H1 (cell line): ENCODE results near the gene FKBP8. TPM values are rescaled to one million over a fixed set of nuclear protein-coding genes. Genes with fewer than 3 reads are reported as not detected.

Experiments
- CTCF ChIA-PET: fragments of 300-600 bp; sonication (Branson Sonifier 250); formaldehyde crosslinking; loops from one replicate; lab custom pipeline; 2021; ENCODE audit not compliant: partially characterized antibody; lab: Charles Lee
- POLR2A ChIA-PET: fragments of 300-600 bp; sonication (Branson Sonifier 250); formaldehyde crosslinking; loops from one replicate; lab custom pipeline; 2021; ENCODE audit warnings: inconsistent platforms; ENCODE audit not compliant: partially characterized antibody; lab: Charles Lee
- DNase-seq, 2 experiments: peaks; one replicate each; pipeline versions ENCODE4 v3.0.0 to v3.0.0-alpha.2; 2010 to 2022; ENCODE audit warnings: low spot score in 2 of 2, low read depth in 1 of 2, mixed read lengths in 1 of 2
- FAIRE-seq: peaks from 2 replicates; lab custom pipeline; 2011; peaks lifted over from hg19 to GRCh38; lab: Jason Lieb, UNC
- H2AFZ ChIP-seq: 2 replicates; pipeline ENCODE4 v1.8.1; 2012; ENCODE audit warnings: low read length, inconsistent platforms
- H2AK5ac ChIP-seq: 2 replicates; pipeline ENCODE4 v1.6.1; 2013; ENCODE audit warnings: low read depth, low read length
- H2BK120ac ChIP-seq: replicated peaks from 2 replicates; pipeline ENCODE3; 2013; ENCODE audit warnings: low read depth, low read length, inconsistent platforms
- H2BK12ac ChIP-seq: 2 replicates; pipeline ENCODE4 v1.6.1; 2013; ENCODE audit warnings: low read depth, low read length
- H2BK15ac ChIP-seq: 2 replicates; pipeline ENCODE4 v1.6.1; 2013; ENCODE audit warnings: low read length
- H2BK20ac ChIP-seq: 2 replicates; pipeline ENCODE4 v1.6.1; 2013; ENCODE audit warnings: low read length
- H2BK5ac ChIP-seq: 2 replicates; pipeline ENCODE4 v1.6.1; 2013; ENCODE audit warnings: low read depth, low read length
- H3K14ac ChIP-seq: 2 replicates; pipeline ENCODE4 v1.6.1; 2013; ENCODE audit warnings: inconsistent platforms; ENCODE audit not compliant: insufficient read length
- H3K18ac ChIP-seq: 2 replicates; pipeline ENCODE4 v1.6.1; 2013; ENCODE audit warnings: low read length; ENCODE audit errors: extremely low read depth
- H3K23ac ChIP-seq: 2 replicates; pipeline ENCODE4 v1.6.1; 2013; ENCODE audit warnings: inconsistent platforms; ENCODE audit not compliant: insufficient read length
- H3K23me2 ChIP-seq: 2 replicates; pipeline ENCODE4 v1.6.1; 2013; ENCODE audit warnings: low read depth, low read length
- H3K27ac ChIP-seq: 2 replicates; pipeline ENCODE4 v1.6.1; 2011; ENCODE audit warnings: low read depth, low read length, inconsistent platforms
- H3K27me3 ChIP-seq, 4 experiments: replicated peaks in 1 of 4; 1 replicate in 1 of 4; 2 replicates in 3 of 4; pipeline versions ENCODE4 v1.6.1 to v1.8.1; 2011 to 2013; ENCODE audit warnings: low read length in 3 of 4, mild to moderate bottlenecking in 3 of 4, inconsistent platforms in 2 of 4, mixed read lengths in 2 of 4, moderate library complexity in 1 of 4; ENCODE audit not compliant: control insufficient read depth in 3 of 4, insufficient read depth in 3 of 4; ENCODE audit errors: extremely low read depth in 1 of 4
- H3K36me3 ChIP-seq, 4 experiments: 2 replicates each; pipeline versions ENCODE4 v1.6.1 to v1.8.1; 2011 to 2013; ENCODE audit warnings: mild to moderate bottlenecking in 4 of 4, low read length in 3 of 4, moderate library complexity in 2 of 4, control low read depth in 1 of 4, inconsistent platforms in 1 of 4; ENCODE audit not compliant: insufficient read depth in 4 of 4, control insufficient read depth in 2 of 4
- H3K4ac ChIP-seq: replicated peaks from 2 replicates; pipeline ENCODE3; 2013; ENCODE audit warnings: low read length, low read depth, mixed read lengths, inconsistent platforms; ENCODE audit not compliant: insufficient read length
- H3K4me1 ChIP-seq, 4 experiments: replicated peaks in 1 of 4; 1 replicate in 1 of 4; 2 replicates in 3 of 4; pipeline versions ENCODE4 v1.6.1 to v1.8.1; 2011 to 2013; ENCODE audit warnings: low read length in 3 of 4, inconsistent platforms in 2 of 4, mixed read lengths in 1 of 4; ENCODE audit not compliant: insufficient read depth in 4 of 4, control insufficient read depth in 3 of 4
- H3K4me2 ChIP-seq, 2 experiments: 2 replicates each; pipeline versions ENCODE4 v1.6.1 to v1.8.1; 2011 to 2013; ENCODE audit warnings: low read depth in 2 of 2, low read length in 2 of 2, control low read depth in 1 of 2, inconsistent platforms in 1 of 2, mild to moderate bottlenecking in 1 of 2; ENCODE audit not compliant: insufficient read depth in 1 of 2
- H3K4me3 ChIP-seq, 4 experiments: fragments of 200-600, 300-600 bp in 1 of 4; sonication (generic), shearing (Covaris generic), sonication (Bioruptor Twin) in 1 of 4; 2 replicates each; pipeline versions ENCODE4 v1.5.1 to v1.8.1; 2011 to 2016; ENCODE audit warnings: low read length in 4 of 4, low read depth in 3 of 4, control low read depth in 2 of 4, inconsistent platforms in 2 of 4, mild to moderate bottlenecking in 2 of 4, mixed read lengths in 1 of 4, moderate library complexity in 1 of 4; ENCODE audit not compliant: insufficient read depth in 2 of 4; ENCODE audit errors: extremely low read depth in 1 of 4
- H3K56ac ChIP-seq: replicated peaks from 2 replicates; pipeline ENCODE3; 2013; ENCODE audit warnings: low read depth, mild to moderate bottlenecking, mixed read lengths, low read length, inconsistent platforms; ENCODE audit not compliant: insufficient read length
- H3K79me1 ChIP-seq: 2 replicates; pipeline ENCODE4 v1.6.1; 2013; ENCODE audit warnings: low read depth, low read length, control low read depth
- H3K79me2 ChIP-seq, 2 experiments: 2 replicates each; pipeline versions ENCODE4 v1.6.1 to v1.8.1; 2012 to 2013; ENCODE audit warnings: low read length in 2 of 2, mild to moderate bottlenecking in 2 of 2, inconsistent platforms in 1 of 2; ENCODE audit not compliant: insufficient read depth in 2 of 2, control insufficient read depth in 1 of 2
- H3K9ac ChIP-seq, 4 experiments: replicated peaks in 1 of 4; 1 replicate in 1 of 4; 2 replicates in 3 of 4; pipeline versions ENCODE4 v1.6.1 to v1.8.1; 2011 to 2013; ENCODE audit warnings: low read depth in 3 of 4, low read length in 3 of 4, control low read depth in 2 of 4, mild to moderate bottlenecking in 2 of 4, moderate library complexity in 2 of 4, inconsistent platforms in 1 of 4; ENCODE audit errors: extremely low read depth in 1 of 4
- H3K9me3 ChIP-seq, 2 experiments: 2 replicates each; pipeline versions ENCODE4 v1.6.1 to v1.8.1; 2012 to 2013; ENCODE audit warnings: mild to moderate bottlenecking in 2 of 2, moderate library complexity in 2 of 2, control low read depth in 1 of 2, inconsistent platforms in 1 of 2, low read depth in 1 of 2, low read length in 1 of 2, mixed read lengths in 1 of 2; ENCODE audit not compliant: insufficient read depth in 2 of 2
- H4K20me1 ChIP-seq, 2 experiments: replicated peaks in 1 of 2; 2 replicates each; pipeline versions ENCODE3 to v1.8.1; 2011 to 2013; ENCODE audit warnings: inconsistent platforms in 2 of 2, low read length in 2 of 2, mild to moderate bottlenecking in 1 of 2; ENCODE audit not compliant: insufficient read depth in 2 of 2, control insufficient read depth in 1 of 2
- H4K5ac ChIP-seq: 2 replicates; pipeline ENCODE4 v1.6.1; 2013; ENCODE audit warnings: low read length, low read depth, mixed read lengths, inconsistent platforms; ENCODE audit not compliant: insufficient read length
- H4K8ac ChIP-seq: 2 replicates; pipeline ENCODE4 v1.8.0; 2013; ENCODE audit warnings: mild to moderate bottlenecking, moderate library complexity, low read length, inconsistent platforms; ENCODE audit not compliant: insufficient read depth; ENCODE audit errors: extremely low read depth
- H4K91ac ChIP-seq: replicated peaks from 2 replicates; pipeline ENCODE3; 2013; ENCODE audit warnings: low read length, mixed read lengths, inconsistent platforms; ENCODE audit not compliant: insufficient read length
- E2F6 ChIP-seq: IDR thresholded peaks from 2 replicates; pipeline ENCODE4 v1.6.1; 2012; ENCODE audit warnings: inconsistent platforms
- EZH2 ChIP-seq: fragments of 200-600 bp; sonication (generic); IDR thresholded peaks from 2 replicates; pipeline ENCODE4 v1.7.1; 2012; ENCODE audit warnings: low read depth, mild to moderate bottlenecking, moderate library complexity, low read length, inconsistent platforms; ENCODE audit not compliant: severe bottlenecking
- GTF2F1 ChIP-seq: IDR thresholded peaks from 2 replicates; pipeline ENCODE4 v1.6.1; 2012; ENCODE audit warnings: low read depth, low read length, improper control_type of control experiment, borderline replicate concordance
- PHF8 ChIP-seq: fragments of 200-600 bp; sonication (generic); conservative IDR thresholded peaks from 2 replicates; pipeline ENCODE4 v1.7.1; 2012; ENCODE audit warnings: low read depth, mild to moderate bottlenecking, inconsistent platforms, low read length, moderate library complexity
- POLR2A ChIP-seq, 2 experiments: IDR thresholded peaks; 1 replicate in 1 of 2; 2 replicates in 1 of 2; pipeline ENCODE4 v1.6.1; 2011; ENCODE audit warnings: low read depth in 2 of 2, low read length in 2 of 2, mild to moderate bottlenecking in 2 of 2; ENCODE audit errors: control extremely low read depth in 1 of 2
- SAP30 ChIP-seq: fragments of 300-600 bp; sonication (generic); IDR thresholded peaks from 2 replicates; pipeline ENCODE4 v1.7.1; 2012; ENCODE audit warnings: low read length, moderate library complexity, mild to moderate bottlenecking, inconsistent platforms; ENCODE audit not compliant: insufficient read depth, insufficient replicate concordance
- SRF ChIP-seq: IDR thresholded peaks from 2 replicates; pipeline ENCODE4 v1.6.1; 2011; ENCODE audit warnings: mild to moderate bottlenecking, low read depth, low read length, moderate library complexity
- TAF7 ChIP-seq: optimal IDR thresholded peaks from 2 replicates; pipeline ENCODE3; 2011; ENCODE audit warnings: low read depth, mild to moderate bottlenecking, inconsistent platforms, low read length, moderate library complexity, borderline replicate concordance
- ZNF274 ChIP-seq: IDR thresholded peaks from 2 replicates; pipeline ENCODE4 v1.7.0; 2012; ENCODE audit warnings: low read length, borderline replicate concordance; ENCODE audit errors: extremely low read depth
- WGBS, 2 experiments: shearing (Covaris generic) in 1 of 2; methylation state at CpG; one replicate each; pipeline versions ENCODE4 v1.1.6 to v1.1.7; 2013 to 2015; ENCODE audit warnings: low lambda C conversion rate in 2 of 2, mixed read lengths in 2 of 2, inconsistent platforms in 1 of 2, low coverage in 1 of 2, missing lambda C conversion rate in 1 of 2; ENCODE audit not compliant: insufficient replicate concordance in 2 of 2, insufficient coverage in 1 of 2, insufficient read length in 1 of 2; ENCODE audit errors: extremely low coverage in 1 of 2, missing lambda C conversion rate in 1 of 2; 5-methylcytosine and 5-hydroxymethylcytosine counted together
- polyA plus RNA-seq, 7 experiments: library from polyadenylated mRNA; depleted of rRNA in 3 of 7; stranded (reverse) in 5 of 7; unstranded in 2 of 7; fragments of >200 nt in 5 of 7; fragments of 200-250 nt in 2 of 7; gene quantifications; 1 replicate in 5 of 7; 2 replicates in 1 of 7; 4 replicates in 1 of 7; pipeline versions ENCODE4 v1.2.1 to v1.2.3, GENCODE V29; 2011 to 2013; ENCODE audit warnings: missing spikeins in 2 of 7, mixed read lengths in 2 of 7
- total RNA-seq: library from RNA; stranded (reverse); fragmentation: NEBNext Ultra II Directional; extraction: Animal tissue kit (Norgen Biotek cat#: 25700); gene quantifications from 2 replicates; pipeline ENCODE4 v1.2.1, GENCODE V29; 2021

FKBP8 gene
- total and polyA plus RNA-seq, 2 of the 8 experiments (the other 6 are each of a cell fraction or from before 2014, with no cell fraction given): 264 to 309 TPM

- no peak overlapping the region; the same call in 1 of the 2 replicates for H2AFZ ChIP-seq
- no peak for TF ChIP-seq GTF2F1
- no peak for TF ChIP-seq SAP30
- no peak for TF ChIP-seq ZNF274
- peak; percentile 76; a peak in 2 of 3 replicates for TF ChIP-seq POLR2A (IDR thresholded peaks at IDR 0.05; ENCODE audit: control extremely low read depth in 1 of 2, low read depth in 2 of 2, low read length in 2 of 2)
- TF ChIP-seq E2F6: peak; percentile 91
- no peak for TF ChIP-seq SRF
- TF ChIP-seq TAF7: no peak
- no peak for TF ChIP-seq EZH2
- peak; percentile 24 for TF ChIP-seq PHF8
Measured at GRCh38 chr19:18589380-18590272, 46.3 kb upstream of the FKBP8 start.

More at GRCh38 chr19:18589380-18590272, 46.3 kb upstream of the FKBP8 start:
- Histone ChIP-seq H3K79me1 (no peaks in the 10 kb centered on the region), H3K4me1 (peaks cover 2 to 20% (median 13%) of the 10 kb centered on the region in 4 experiments), H3K4me2 (peak overlapping the region; percentile 75 to 95), H3K14ac (no peak overlapping the region), H3K56ac (peak overlapping the region; percentile 49), H3K36me3 (no peaks in the 10 kb centered on the region), H3K27ac (peak overlapping the region; percentile 94; the same call in 1 of the 2 replicates), H3K9me3 (no peaks in the 10 kb centered on the region), H4K20me1 (peaks cover 0 to 3% of the 10 kb centered on the region in 2 experiments), H2AK5ac (no peak overlapping the region), H3K18ac (peak overlapping the region; percentile 81), H2BK20ac (no peak overlapping the region), H2BK12ac (no peak overlapping the region), H3K4ac (peak overlapping the region; percentile 8), H4K5ac (peak overlapping the region; percentile 47), H3K9ac (peak overlapping the region; percentile 24 to 89 (median 84)), H4K8ac (peak overlapping the region; percentile 86), H3K79me2 (no peaks in the 10 kb centered on the region), H2BK5ac (peak overlapping the region; percentile 86), H3K27me3 (no peaks in the 10 kb centered on the region; a peak in 2 of 7 replicates), H3K23me2 (peaks cover 14% of the 10 kb centered on the region), H4K91ac (peak overlapping the region; percentile 91), H3K4me3 (peak overlapping the region; percentile 78 to 91 (median 84)), H2BK15ac (no peak overlapping the region), H2BK120ac (no peak overlapping the region), H3K23ac (no peak overlapping the region)
- FAIRE-seq (no peak), DNase-seq (peak; percentile 69 to 87)
- CTCF ChIA-PET: interaction anchor here (0.6 to 12.5 kb wide), 31 partner anchors 8 to 1685 kb away, joined by 3 to 139 read pairs (median 3); partner anchors contain the start of gene UBA52
- POLR2A ChIA-PET: interaction anchor here (0.5 to 10.3 kb wide), 37 partner anchors 8 to 242 kb away, joined by 3 to 112 read pairs (median 3); partner anchors contain the start of genes CRLF1, FKBP8, ISYNA1 and TMEM59L
- WGBS, 2 experiments: 2% methylated on average over 39 of the region's 52 CpGs; no CpG with 5 or more reads in 1 of the 2 experiments
